ENCODE data around the gene LFNG.

The LFNG gene

DNA sequence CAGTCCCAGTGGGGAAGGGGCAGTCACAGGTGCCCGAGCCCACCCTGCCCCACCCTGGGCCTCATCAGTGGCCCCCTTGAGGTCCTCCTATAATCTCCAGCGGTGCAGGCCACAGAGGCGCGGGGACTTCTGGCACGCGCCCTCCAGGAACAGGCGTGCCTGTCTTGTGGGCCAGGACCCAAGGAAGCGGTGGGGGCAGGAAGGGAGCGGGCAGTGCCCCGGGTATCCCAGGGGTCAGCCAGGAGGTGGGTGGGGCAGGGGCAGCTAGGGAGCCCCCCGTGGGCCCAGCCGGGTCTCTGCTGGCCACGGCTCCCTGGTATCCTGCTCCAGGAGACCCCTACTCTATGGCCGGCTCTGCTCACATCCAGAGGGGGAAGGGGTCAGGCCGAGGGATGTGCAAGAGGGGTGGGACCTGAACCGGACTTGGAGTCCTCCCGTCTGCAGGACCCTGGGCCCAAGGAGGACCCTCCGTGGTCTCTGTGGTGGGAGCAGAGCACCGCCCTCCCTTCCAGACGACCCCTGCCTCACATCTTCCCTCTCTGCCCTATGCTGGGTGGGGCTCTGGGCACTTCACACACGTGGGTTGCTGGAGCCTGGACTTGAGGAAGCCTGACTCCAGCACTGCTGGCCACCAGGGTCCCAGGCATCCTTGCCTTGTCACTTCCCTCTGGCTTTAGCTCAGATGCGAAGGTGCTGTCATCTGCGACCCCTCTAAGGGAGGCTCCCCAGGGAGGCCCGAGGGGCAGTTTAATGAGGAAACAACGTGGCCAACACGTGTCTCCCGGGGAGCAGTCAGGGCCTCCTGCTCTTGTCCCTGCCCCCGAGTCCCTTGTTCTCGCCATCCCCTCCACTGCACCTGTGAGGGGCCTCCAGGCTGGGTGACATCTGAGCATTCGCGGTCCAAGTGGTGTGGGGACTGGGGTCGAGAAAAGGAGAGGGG lies 25.1 kb upstream of the LFNG start:
- ChIA-PET POLR2A (no interaction called here), CTCF (no interaction called here)
- H3K4me3 ChIP-seq (ENCODE audit: low read depth, low read length): no peak overlapping the region
- TF ChIP-seq, protein P1, sequence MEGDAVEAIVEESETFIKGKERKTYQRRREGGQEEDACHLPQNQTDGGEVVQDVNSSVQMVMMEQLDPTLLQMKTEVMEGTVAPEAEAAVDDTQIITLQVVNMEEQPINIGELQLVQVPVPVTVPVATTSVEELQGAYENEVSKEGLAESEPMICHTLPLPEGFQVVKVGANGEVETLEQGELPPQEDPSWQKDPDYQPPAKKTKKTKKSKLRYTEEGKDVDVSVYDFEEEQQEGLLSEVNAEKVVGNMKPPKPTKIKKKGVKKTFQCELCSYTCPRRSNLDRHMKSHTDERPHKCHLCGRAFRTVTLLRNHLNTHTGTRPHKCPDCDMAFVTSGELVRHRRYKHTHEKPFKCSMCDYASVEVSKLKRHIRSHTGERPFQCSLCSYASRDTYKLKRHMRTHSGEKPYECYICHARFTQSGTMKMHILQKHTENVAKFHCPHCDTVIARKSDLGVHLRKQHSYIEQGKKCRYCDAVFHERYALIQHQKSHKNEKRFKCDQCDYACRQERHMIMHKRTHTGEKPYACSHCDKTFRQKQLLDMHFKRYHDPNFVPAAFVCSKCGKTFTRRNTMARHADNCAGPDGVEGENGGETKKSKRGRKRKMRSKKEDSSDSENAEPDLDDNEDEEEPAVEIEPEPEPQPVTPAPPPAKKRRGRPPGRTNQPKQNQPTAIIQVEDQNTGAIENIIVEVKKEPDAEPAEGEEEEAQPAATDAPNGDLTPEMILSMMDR (IDR thresholded peaks at IDR 0.05; ENCODE audit: insufficient read depth, low read length, missing control alignments): no peak
- no peak for DNase-seq (ENCODE audit: low read depth, low spot score)

DNA sequence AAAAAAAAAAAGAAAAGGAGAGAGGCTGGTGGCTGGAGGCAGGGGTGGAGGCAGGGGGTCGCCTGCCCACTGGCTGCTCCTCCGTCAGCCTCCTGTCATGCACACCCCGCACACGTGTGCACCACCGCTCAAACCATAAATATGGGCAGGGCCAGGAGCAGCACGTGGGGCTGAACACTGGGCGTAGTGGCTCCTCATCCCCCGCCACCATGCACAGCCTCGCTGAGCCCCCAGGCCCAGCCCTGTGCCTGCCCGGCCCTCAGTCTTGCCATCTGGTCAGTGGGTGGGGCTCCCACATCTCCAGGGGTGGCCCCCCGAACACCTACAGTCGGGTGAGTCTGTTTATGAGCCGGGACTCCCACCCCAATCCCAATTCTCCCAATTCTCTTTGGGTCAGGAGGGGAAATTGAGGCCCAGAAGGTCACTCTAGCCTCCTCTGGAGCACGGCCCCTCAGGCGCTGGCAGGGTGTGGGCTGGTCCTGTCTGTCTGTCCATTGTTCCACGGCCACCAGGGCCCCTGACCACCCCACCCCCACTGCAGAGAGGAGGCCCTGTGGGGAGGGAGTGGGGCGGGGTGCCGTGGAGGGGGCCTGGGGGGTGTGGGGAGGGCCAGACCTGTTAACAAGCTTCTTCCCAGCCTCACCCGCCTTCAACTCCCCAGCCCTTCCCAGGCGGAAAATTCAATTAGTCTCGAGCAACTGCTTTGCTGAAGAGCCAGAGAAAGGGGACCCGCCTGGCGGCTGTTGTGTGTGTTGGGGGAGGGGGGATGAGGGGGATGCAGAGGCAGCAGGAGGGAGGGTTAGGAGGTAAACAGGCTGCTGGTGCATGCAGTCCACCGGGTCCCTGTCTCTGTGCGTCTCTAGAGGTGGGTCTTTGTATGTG lies 23.9 kb upstream of the LFNG start:
- POLR2A ChIA-PET: no interaction called here

DNA sequence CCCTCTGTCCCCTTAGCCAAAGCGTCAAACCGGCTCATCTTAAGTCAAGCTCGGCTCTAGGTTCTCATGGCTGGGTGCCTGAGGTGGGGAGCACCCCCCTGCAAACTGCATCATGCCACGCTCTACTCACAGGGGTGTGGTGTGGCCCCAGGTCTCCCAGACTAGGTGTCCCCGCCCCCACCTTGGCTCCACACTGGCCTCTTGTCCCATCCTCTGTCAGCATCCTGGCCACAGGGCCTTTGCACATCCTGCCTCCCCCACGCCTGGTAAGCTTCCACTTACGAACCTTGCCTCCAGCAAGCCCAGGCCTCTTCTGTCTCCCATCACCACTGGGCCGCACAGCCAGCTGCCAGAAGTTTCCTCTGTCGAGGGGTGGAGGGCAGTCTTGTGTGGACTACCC lies 23.2 kb upstream of the LFNG start:
- POLR2A ChIA-PET: no interaction called here
- DNase-seq (ENCODE audit: low read depth, low spot score): no peak
- H3K4me3 ChIP-seq (ENCODE audit: low read depth, low read length): no peak overlapping the region
- TF ChIP-seq, protein P1 (IDR thresholded peaks at IDR 0.05; ENCODE audit: insufficient read depth, low read length, missing control alignments): no peak
- CTCF ChIA-PET: no interaction called here

More for the DNA sequence above, 23.9 kb upstream of the LFNG start:
- no peak for DNase-seq (ENCODE audit: low read depth, low spot score)
- no peak overlapping the region for H3K4me3 ChIP-seq (ENCODE audit: low read depth, low read length)
- CTCF ChIA-PET: no interaction called here
- TF ChIP-seq, protein P1 (IDR thresholded peaks at IDR 0.05; ENCODE audit: insufficient read depth, low read length, missing control alignments): no peak

GRCh38 chr7:2497065-2497464 lies 22.5 kb upstream of the LFNG start:
- H3K4me3 ChIP-seq (ENCODE audit: low read depth, low read length): no peak overlapping the region
- POLR2A ChIA-PET: interaction anchor here (0.6 kb wide), 1 partner anchor 17 kb away, joined by 3 read pairs; no protein-coding TSS in a partner anchor
- TF ChIP-seq, protein P1 (IDR thresholded peaks at IDR 0.05; ENCODE audit: insufficient read depth, low read length, missing control alignments): no peak
- CTCF ChIA-PET: no interaction called here
- DNase-seq (ENCODE audit: low read depth, low spot score): no peak

DNA sequence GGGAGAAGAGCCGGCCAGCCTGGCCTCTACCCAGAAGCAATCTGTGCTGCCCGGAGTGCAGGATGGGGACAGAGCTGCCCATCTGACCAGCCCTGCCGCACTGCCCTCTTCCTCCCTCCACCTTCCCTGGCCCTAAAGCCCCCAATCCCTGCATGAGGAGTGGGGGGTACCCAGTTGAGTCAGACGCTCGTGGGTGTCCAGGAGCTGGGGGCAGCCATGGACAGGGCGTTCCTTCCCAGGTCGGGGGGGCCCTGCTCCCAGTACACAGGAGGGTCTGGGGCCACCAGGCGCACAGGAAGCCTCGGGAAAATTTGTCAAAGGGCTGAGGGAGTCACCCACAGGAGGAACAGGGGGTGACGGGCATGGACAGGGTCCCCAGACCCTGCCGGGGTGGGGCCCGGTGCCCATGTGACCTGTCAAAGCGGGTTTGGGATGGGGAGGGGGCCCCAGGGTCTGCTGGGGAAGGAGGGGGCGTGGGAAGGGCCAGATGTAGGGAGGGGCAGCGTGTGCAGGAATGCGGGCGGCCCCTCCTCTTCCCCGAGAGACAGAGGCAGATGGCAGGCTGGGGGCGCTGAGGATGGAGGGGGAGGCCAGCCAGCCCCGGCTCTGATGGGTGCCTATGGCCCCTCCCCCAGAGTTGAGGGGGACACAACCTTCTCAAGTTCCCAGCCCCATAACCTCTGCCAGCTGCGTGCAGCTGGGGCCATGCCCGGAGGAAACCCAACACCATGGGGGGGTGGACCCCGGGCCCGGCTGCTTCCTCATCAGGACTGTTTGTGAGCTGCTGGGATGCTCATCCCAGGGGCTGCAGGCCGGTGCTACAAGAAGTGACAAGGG lies 21.9 kb upstream of the LFNG start:
- CTCF ChIA-PET: interaction anchor here (1.1 to 1.2 kb wide), 2 partner anchors 20 to 29 kb away, joined by 5 read pairs; no protein-coding TSS in a partner anchor
- TF ChIP-seq, protein P1 (IDR thresholded peaks at IDR 0.05; ENCODE audit: insufficient read depth, low read length, missing control alignments): no peak
- no peak for DNase-seq (ENCODE audit: low read depth, low spot score)
- H3K4me3 ChIP-seq (ENCODE audit: low read depth, low read length): no peak overlapping the region
- POLR2A ChIA-PET: no interaction called here
